AG04449 (cell line): ENCODE data around the gene ARHGAP35.
"Not testable (repeated sequence)": the region's sequence is repeated elsewhere in the genome, so short reads cannot be mapped to it uniquely, and the experiment has no call there.

Experiments used
- CTCF ChIA-PET: fragments of 350-600 bp; formaldehyde crosslinking; extraction: SDS; loops from one replicate; lab custom pipeline; 2021; ENCODE audit warnings: antibody characterized with exemption; lab: Yijun Ruan, JAX
- POLR2A ChIA-PET: fragments of 400-600, 350-600 bp; formaldehyde crosslinking; extraction: SDS; loops from one replicate; lab custom pipeline; 2020; ENCODE audit warnings: antibody characterized with exemption, inconsistent platforms; lab: Yijun Ruan, JAX
- DNase-seq: peaks from one replicate; pipeline ENCODE4 v3.0.0-alpha.2; 2010; ENCODE audit warnings: low read depth, low spot score
- H3K4me3 ChIP-seq: 2 replicates; pipeline ENCODE4 v1.5.1; 2011; ENCODE audit warnings: low read depth, mild to moderate bottlenecking, control low read depth, low read length
- TF ChIP-seq, protein P1 (sequence below): IDR thresholded peaks from one replicate; pipeline ENCODE4 v1.5.1; 2011; ENCODE audit warnings: mild to moderate bottlenecking, moderate library complexity, low read length, control low read depth, inconsistent platforms; ENCODE audit not compliant: insufficient read depth; ENCODE audit errors: missing control alignments

The ARHGAP35 gene

DNA sequence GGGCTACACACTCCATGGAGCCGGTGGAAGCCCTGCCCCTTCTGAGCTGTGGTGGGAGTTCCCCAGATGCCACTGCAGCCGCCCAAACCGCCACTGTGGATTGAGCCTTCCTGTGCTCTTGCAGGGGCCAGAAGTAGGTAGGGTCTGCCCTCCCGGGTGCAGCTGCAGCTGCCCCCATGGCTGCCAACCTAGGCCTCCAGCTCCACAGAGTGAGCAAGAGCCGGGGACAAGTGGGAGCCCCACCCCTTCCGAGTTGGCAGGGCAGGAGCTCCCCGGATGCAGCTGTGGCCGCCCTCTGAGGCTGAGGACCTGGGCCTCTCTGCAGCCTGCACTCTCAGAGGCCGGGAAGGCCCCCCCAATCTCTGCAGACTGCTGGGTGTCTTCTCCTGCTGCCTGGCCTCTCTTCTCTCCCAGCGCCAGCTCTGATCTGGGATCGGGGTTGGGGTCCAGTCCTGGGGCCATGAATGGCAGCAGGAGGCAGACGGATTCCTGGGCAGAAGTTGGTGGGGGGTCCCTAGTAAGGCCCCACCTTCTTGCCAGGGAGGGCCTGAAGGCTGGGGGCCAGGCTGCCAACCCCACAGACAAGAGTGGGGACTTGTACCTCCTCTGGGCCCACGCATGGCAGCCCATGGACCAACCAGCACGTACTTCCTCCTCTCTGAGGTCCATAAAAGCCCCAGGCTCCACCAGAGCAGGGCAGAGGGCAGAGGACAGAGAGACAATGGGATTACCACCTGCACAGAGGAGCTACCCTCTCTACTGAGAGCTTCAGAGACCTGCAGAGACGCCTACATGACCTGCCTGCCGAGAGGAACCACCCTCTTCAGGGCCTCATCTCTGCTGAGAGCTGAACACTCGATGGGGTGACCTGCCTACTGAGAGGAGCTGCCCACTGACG is 39.0 kb upstream of the ARHGAP35 start:
- ChIA-PET CTCF (interaction anchor here (1.0 to 2.5 kb wide), 2 partner anchors 15 to 18 kb away, joined by 3 to 9 read pairs; no protein-coding TSS in a partner anchor), POLR2A (interaction anchor here (1.9 kb wide), 1 partner anchor 33 kb away, joined by 6 read pairs; the partner anchor contains the start of gene SLC1A5)
- DNase-seq, result no peak
- TF ChIP-seq, protein P1, sequence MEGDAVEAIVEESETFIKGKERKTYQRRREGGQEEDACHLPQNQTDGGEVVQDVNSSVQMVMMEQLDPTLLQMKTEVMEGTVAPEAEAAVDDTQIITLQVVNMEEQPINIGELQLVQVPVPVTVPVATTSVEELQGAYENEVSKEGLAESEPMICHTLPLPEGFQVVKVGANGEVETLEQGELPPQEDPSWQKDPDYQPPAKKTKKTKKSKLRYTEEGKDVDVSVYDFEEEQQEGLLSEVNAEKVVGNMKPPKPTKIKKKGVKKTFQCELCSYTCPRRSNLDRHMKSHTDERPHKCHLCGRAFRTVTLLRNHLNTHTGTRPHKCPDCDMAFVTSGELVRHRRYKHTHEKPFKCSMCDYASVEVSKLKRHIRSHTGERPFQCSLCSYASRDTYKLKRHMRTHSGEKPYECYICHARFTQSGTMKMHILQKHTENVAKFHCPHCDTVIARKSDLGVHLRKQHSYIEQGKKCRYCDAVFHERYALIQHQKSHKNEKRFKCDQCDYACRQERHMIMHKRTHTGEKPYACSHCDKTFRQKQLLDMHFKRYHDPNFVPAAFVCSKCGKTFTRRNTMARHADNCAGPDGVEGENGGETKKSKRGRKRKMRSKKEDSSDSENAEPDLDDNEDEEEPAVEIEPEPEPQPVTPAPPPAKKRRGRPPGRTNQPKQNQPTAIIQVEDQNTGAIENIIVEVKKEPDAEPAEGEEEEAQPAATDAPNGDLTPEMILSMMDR, result no peak
- H3K4me3 ChIP-seq, result no peak overlapping the region

DNA sequence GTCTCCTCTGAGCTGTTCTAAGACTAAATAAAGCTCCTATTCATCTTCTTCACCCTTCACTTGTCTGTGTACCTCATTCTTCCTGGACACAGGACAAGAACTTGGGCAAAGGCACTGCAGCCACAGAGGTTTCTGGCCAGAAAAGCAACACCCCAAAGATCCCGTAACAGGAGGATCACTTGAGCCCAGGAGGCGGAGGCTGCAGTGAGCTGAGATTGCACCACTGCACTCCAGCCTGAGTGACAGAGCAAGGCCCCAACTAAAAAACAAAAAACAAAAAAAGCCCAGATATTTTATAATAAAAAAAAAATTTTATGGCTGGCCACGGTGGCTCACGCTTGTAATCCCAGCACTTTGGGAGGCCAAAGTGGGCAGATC is 38.4 kb upstream of the ARHGAP35 start:
- H3K4me3 ChIP-seq, DNase-seq: not testable (repeated sequence)
- POLR2A ChIA-PET, result interaction anchor here (1.9 kb wide), 1 partner anchor 34 kb away, joined by 6 read pairs; the partner anchor contains the start of gene SLC1A5
- CTCF ChIA-PET, result interaction anchor here (2.5 kb wide), 1 partner anchor 18 kb away, joined by 9 read pairs; no protein-coding TSS in a partner anchor

DNA sequence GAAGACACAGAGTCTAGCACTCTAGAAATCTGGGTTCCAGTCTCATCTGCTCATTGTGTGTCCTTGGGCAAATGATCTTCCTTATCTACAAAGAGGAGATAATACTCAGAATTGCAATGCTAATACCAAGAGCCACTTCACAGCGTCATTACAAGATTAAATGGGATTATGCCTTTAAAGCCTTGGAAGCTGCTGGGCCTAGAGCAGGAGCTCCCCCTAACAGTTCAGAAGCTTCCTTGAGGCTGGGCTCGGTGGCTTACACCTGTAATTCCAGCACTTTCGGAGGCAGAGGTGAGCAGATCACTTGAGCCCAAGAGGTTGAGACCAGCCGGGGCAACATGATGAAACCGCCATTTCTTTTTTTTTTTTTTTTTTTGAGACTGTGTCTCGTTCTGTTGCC is 37.7 kb upstream of the ARHGAP35 start:
- no peak for DNase-seq
- ChIA-PET POLR2A (no interaction called here), CTCF (interaction anchor here (1.4 to 2.5 kb wide), 2 partner anchors 17 kb away, joined by 3 to 9 read pairs; no protein-coding TSS in a partner anchor)
- no peak overlapping the region for H3K4me3 ChIP-seq
- TF ChIP-seq, protein P1, result no peak

DNA sequence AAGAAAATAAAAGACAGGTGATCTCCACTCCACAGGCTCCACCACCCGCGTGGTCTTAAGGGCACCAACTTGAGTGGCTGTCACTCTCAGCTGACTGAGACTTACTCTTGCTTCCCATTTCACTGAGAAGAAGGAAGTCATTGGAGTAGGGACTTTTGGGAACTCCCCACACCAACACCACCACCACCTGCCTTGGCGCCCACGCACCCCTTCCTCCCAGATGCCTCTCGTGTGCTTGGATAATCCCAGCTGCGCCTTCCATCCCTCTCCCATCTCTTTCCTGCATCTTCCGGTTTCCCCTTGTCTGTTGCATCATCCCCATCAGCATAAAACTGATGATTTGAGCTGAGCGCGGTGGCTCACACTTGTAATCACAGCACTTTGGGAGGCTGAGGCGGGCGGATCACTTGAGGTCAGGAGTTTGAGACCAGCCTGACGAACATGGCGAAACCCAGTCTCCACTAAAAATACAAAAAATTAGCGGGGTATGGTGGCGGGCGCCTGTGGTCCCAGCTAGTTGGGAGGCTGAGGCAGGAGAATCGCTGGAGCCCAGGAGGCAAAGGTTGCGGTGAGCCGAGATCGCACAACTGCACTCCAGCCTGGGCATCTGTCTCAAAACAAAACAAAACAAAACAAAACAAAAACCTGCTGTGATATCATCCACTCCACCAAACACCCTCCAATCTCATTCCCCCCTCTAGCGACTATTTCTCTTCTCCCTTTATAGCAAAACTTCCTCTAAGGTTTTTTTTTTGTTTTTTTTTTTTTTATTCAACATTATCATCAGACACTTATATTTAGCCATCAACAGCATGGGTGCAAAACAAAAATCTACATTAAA is 35.7 kb upstream of the ARHGAP35 start:
- H3K4me3 ChIP-seq, result no peak overlapping the region
- ChIA-PET CTCF (interaction anchor here (0.9 to 1.1 kb wide), 2 partner anchors 22 to 67 kb away, joined by 3 read pairs; no protein-coding TSS in a partner anchor), POLR2A (no interaction called here)
- DNase-seq, result no peak
- TF ChIP-seq, protein P1, result no peak

DNA sequence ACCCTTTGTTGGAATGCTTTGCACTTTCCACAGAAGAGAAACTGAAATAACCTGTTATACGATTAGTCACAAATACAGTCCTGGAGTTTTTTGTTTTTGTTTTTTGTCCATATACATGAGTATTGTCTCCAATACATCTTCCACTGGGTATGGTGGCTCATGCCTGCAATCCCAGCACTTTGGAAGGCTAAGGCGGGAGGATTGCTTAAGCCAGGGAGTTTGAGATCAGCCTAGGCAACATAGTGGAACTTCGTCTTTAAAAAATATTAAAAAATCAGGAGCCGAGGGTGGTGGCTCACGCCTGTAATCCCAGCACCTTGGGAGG is 35.1 kb upstream of the ARHGAP35 start:
- CTCF ChIA-PET, result no interaction called here
- no peak for DNase-seq
- no peak overlapping the region for H3K4me3 ChIP-seq
- TF ChIP-seq, protein P1, result no peak
- POLR2A ChIA-PET, result no interaction called here

DNA sequence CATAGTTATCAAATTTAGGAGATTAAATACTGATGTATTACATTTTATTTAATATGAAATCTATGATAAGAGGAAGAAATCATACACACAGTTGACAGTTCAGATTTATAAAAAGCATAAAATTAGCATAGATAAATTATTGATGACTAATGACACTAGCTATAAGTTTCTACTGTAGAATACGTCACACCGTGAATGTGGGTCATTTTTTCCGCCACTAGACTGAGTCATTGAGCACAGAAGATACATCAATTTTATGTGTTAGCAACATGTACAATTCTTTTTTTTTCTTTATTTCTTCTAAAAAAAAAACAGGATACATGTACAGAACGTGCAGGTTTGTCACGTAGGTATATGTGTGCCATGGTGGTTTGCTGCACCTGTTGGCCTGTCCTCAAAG is 32.3 kb upstream of the ARHGAP35 start:
- no peak overlapping the region for H3K4me3 ChIP-seq
- DNase-seq, result no peak
- ChIA-PET CTCF (interaction anchor here (4.9 kb wide), 1 partner anchor 11 kb away, joined by 63 read pairs; no protein-coding TSS in a partner anchor), POLR2A (interaction anchor here (0.7 to 3.7 kb wide), 3 partner anchors 35 to 285 kb away, joined by 3 to 32 read pairs (median 4); partner anchors contain the start of genes SLC1A5 and ZC3H4)
- TF ChIP-seq, protein P1, result no peak
